NB4 (cell line): ENCODE results near the gene RCOR2.

Experiments used
- DNase-seq: peaks from one replicate; pipeline ENCODE4 v3.0.0; 2010; ENCODE audit warnings: low read depth
- H3K4me3 ChIP-seq: one replicate; pipeline ENCODE4 v1.5.1; 2011; ENCODE audit warnings: mild to moderate bottlenecking, low read depth, low read length, moderate library complexity
- CTCF ChIP-seq: IDR thresholded peaks from one replicate; pipeline ENCODE4 v1.5.1; 2012; ENCODE audit warnings: low read depth, low read length
- MAX ChIP-seq: IDR thresholded peaks from 2 replicates; pipeline ENCODE4 v1.6.1; 2011; ENCODE audit warnings: low read depth, low read length
- MYC ChIP-seq: IDR thresholded peaks from 2 replicates; pipeline ENCODE4 v1.6.1; 2011; ENCODE audit warnings: low read depth, low read length
- POLR2A ChIP-seq: IDR thresholded peaks from 2 replicates; pipeline ENCODE4 v1.6.1; 2011; ENCODE audit warnings: mild to moderate bottlenecking; ENCODE audit not compliant: insufficient read length; ENCODE audit errors: extremely low read depth

RCOR2 gene

GRCh38 chr11:63880403-63880790 is 36.6 kb downstream of the RCOR2 start:
- TF ChIP-seq MAX (no peak), CTCF (no peak), POLR2A (no peak), MYC (no peak)
- no peak for DNase-seq

GRCh38 chr11:63879598-63880402 is 37.2 kb downstream of the RCOR2 start:
- no peak overlapping the region for H3K4me3 ChIP-seq
- no peak for TF ChIP-seq MYC
- no peak for TF ChIP-seq POLR2A
- no peak for TF ChIP-seq CTCF
- TF ChIP-seq MAX = no peak
- no peak for DNase-seq

More at GRCh38 chr11:63880403-63880790, 36.6 kb downstream of the RCOR2 start:
- no peak overlapping the region for H3K4me3 ChIP-seq

- H3K4me3 ChIP-seq = no peak overlapping the region
- TF ChIP-seq MAX (no peak), POLR2A (no peak), MYC (no peak), CTCF (no peak)
- no peak for DNase-seq
These were observed 39.2 kb downstream of the RCOR2 start for GRCh38 chr11:63877658-63878241.

GRCh38 chr11:63876616-63877015 is 40.3 kb downstream of the RCOR2 start:
- TF ChIP-seq MAX = no peak
- no peak for TF ChIP-seq MYC
- no peak for TF ChIP-seq POLR2A
- TF ChIP-seq CTCF = no peak
- DNase-seq = no peak
- H3K4me3 ChIP-seq = no peak overlapping the region

- DNase-seq = no peak
- TF ChIP-seq POLR2A = no peak
- TF ChIP-seq MAX = no peak
- no peak for TF ChIP-seq CTCF
- TF ChIP-seq MYC = no peak
- H3K4me3 ChIP-seq = no peak overlapping the region
These were observed 41.4 kb downstream of the RCOR2 start for GRCh38 chr11:63875506-63876065.
